Sigmoid colon (tissue), 4 donors: ENCODE data around the gene TSHZ1.

Source experiments
- POLR2A ChIP-seq, 2 donors: fragments of 450-650 bp; IDR thresholded peaks; one replicate each; pipeline ENCODE4 v1.6.1; 2016; ENCODE audit warnings: antibody characterized with exemption in 2 of 2, mild to moderate bottlenecking in 2 of 2, moderate library complexity in 2 of 2
- POLR2AphosphoS5 ChIP-seq, 4 donors: sonication (generic); formaldehyde crosslinking; IDR thresholded peaks; one replicate each; pipeline ENCODE4 v1.6.1; 2017; ENCODE audit warnings: antibody characterized with exemption in 4 of 4
- TF ChIP-seq, protein P1 (sequence below), 4 experiments: fragments of 450-650 bp in 3 of 4; fragments of 200-600 bp in 1 of 4; IDR thresholded peaks; one replicate each; pipeline ENCODE4 v1.5.1; 2016 to 2019; ENCODE audit warnings: antibody characterized with exemption in 4 of 4, mild to moderate bottlenecking in 3 of 4, moderate library complexity in 2 of 4

GRCh38 chr18:75234901-75235300 is 24.3 kb downstream of the TSHZ1 start:
- TF ChIP-seq, protein P1, sequence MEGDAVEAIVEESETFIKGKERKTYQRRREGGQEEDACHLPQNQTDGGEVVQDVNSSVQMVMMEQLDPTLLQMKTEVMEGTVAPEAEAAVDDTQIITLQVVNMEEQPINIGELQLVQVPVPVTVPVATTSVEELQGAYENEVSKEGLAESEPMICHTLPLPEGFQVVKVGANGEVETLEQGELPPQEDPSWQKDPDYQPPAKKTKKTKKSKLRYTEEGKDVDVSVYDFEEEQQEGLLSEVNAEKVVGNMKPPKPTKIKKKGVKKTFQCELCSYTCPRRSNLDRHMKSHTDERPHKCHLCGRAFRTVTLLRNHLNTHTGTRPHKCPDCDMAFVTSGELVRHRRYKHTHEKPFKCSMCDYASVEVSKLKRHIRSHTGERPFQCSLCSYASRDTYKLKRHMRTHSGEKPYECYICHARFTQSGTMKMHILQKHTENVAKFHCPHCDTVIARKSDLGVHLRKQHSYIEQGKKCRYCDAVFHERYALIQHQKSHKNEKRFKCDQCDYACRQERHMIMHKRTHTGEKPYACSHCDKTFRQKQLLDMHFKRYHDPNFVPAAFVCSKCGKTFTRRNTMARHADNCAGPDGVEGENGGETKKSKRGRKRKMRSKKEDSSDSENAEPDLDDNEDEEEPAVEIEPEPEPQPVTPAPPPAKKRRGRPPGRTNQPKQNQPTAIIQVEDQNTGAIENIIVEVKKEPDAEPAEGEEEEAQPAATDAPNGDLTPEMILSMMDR (IDR thresholded peaks at IDR 0.05) = no peak
- TF ChIP-seq POLR2A (IDR thresholded peaks at IDR 0.05) (no peak), POLR2AphosphoS5 (IDR thresholded peaks at IDR 0.05) (no peak)
